Smooth muscle cell of the brain vasculature (primary cell): ENCODE results near the gene RNASET2.

Experiments
- DNase-seq: peaks from one replicate; pipeline ENCODE4 v3.0.0-alpha.2; 2012; ENCODE audit warnings: low read depth, low spot score

RNASET2 gene, protein sequence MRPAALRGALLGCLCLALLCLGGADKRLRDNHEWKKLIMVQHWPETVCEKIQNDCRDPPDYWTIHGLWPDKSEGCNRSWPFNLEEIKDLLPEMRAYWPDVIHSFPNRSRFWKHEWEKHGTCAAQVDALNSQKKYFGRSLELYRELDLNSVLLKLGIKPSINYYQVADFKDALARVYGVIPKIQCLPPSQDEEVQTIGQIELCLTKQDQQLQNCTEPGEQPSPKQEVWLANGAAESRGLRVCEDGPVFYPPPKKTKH

DNA sequence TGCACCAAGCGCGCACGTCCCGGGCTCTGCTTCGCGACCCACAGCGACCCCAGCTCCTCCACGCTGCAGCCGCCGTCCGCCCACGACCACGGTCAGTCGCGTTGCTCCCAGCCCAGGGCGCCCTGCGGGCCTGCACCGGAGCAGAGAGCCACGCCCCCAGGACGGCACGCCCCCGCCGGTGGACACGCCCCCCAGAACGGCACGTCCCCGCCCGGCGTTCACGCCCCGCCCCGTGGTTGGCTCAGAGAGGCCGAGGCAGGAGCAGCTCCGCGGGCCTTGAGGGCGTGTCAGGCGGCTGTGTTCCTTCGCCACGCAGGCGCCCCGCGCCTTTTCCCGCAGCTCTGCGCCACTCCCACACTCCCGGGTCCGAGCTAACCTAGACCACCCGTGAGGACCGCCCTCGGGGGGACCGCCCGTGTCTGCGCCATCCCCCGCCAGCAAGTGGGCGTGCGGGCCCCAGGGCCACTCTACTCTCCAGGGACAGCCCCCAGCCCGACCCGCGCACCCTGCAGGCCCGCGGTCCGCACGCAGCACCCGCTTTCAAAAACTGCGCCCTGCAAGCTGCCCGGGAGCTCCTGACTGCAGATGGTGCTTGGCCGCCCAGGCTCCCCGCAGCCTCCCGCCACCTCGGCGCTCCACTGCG, at the start of gene RNASET2:
TSS of gene RNASET2 (minus strand) at position 107 of the 643 bp plus-strand sequence. CDS start 368 bp downstream, outside the sequence.
- DNase-seq, result peak; percentile 55

- no peak for DNase-seq
Measured at GRCh38 chr6:167005350-167006159, 49.2 kb upstream of the RNASET2 start.

- no peak for DNase-seq
Measured at GRCh38 chr6:167000759-167001158, 44.4 kb upstream of the RNASET2 start.

DNA sequence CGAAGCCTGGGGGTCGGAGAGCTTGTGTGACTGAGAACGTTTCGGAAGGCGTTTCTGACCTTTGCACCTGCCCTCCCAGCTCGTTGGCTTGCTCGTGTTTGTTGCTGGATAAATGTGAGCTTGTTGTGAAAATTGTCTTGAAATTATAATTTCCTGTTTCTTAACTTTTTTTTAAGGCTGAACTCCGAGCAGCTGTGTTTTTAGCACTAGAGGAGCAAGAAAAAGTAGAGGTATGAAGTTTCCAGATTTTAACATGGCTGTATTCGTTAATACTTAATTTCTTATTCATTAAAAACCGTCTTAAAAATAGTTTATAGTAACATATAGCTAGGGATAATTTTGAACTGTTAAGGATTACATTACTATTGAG, 43.5 kb upstream of the RNASET2 start:
- no peak for DNase-seq

DNA sequence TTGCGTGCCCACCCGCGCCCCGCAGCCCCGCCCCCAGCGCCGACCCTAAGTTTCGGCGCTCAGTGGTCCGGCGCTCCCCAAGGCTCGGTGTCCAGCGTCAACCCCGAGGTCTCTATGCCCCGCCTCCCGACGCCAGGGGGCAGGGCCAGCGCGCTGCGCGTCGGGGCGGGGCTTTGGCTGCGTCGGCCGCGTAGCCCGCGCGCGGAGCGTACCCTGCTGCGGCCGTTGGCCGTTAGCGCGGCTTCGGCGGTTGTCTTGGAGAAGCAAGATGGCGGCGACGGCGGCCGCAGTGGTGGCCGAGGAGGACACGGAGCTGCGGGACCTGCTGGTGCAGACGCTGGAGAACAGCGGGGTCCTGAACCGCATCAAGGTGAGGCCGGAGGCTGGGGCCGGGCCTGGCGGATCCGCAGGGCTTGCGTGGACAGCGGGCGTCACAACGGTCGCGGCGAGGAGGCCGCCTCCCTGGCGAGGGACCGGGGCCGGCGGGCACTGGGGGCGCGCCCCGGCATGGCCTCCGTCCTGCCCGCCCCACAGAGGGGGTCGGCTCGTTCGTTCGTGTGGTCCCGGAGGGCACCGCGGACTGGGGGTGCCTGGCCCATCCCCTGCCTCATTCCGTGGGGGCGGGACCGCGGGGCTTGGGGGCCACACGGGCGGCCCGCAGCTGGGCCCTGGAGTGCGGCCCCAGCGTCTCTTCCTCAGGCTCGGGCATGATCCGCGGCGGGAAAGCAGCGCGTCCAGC, 43.0 kb upstream of the RNASET2 start, which contains the start of gene CEP43:
TSS of gene CEP43 (plus strand) at position 253 of the 739 bp plus-strand sequence. CDS start at position 269, 16 bp downstream.
- peak; percentile 95 for DNase-seq

DNA sequence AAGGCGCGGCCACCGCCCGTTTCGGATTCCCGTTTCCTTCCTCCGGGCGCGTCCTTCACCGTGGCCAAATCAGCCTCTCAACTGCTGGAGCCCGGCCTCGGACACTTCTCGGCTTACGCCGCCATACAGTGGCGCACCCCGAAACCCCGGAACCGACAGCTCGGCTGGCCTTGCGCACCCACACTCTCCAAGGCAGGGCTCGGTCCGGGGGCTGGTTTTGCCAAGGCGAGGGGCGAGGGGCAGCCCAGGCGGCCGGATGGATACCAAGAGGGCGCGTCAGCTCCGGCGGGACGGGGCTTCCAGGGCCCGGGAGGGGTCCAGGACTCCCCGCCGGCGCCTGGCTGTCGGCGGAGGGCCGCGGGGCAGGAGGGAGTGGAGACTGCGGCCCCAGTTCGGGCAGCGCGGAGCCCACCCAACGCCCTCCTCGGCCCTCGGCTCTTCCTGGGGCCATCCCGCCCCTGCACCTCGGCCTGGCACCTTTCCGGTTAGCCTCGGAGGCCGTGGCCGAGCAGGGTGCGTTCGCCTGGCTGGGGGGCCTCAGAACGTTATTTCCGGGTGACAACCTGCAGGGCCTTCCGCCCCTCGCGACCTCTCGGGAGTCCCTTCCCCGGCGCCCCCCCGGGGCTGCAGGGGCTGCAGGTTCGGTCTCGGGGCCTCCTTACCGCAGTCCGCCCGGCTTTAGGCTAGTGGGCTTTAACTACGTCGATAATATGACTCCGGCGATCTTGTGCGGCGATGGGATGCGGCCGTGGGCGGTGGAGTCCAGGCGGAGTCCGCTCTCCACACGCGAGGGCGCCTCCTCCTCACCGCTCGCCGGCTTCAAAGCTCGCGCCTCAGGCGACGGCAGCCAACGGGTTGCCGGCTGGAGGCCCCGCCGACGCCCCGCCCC, 42.1 kb upstream of the RNASET2 start:
- no peak for DNase-seq

DNA sequence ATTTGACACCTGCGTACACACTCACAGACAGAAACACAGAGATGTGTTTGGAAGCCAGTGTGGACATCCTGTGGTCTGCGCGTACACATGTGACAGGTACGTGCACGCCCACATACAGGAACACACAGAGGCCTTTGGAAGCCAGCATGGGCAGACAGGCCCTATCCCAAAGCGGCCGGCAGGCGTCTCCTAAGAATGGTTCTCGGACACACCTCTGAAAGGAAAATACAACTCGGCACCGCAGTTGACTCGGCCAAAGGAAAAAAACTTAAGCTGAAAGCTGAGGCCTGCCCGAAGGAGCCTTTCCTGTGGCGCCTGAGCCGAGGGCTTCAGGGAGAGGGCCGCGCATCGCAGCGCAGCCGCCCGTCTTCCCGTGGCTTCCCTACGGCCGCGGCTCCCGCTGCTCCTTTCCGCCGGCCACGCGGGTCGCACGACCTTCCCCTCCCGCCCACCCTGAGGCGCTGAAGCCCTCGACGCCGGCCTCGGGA, 41.5 kb upstream of the RNASET2 start:
- peak; percentile 43 for DNase-seq

DNA sequence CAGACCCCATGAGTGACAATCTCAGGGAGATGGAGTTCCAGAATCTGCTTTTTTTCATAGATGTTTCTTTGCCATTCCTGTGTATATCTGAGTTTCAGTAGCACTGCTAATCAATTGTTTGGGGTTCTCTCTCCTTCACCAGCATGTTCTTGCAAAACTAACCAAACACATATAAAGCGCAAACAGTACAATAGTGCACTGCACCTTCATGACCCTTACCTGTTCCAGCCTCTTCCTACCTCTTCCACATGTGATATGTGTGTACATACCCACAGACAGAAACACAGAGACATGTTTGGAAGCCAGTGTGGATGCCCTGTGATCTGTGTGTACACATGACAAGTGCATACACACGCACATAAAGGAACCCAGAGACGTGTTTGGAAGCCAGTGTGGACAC, 41.0 kb upstream of the RNASET2 start:
- no peak for DNase-seq

DNA sequence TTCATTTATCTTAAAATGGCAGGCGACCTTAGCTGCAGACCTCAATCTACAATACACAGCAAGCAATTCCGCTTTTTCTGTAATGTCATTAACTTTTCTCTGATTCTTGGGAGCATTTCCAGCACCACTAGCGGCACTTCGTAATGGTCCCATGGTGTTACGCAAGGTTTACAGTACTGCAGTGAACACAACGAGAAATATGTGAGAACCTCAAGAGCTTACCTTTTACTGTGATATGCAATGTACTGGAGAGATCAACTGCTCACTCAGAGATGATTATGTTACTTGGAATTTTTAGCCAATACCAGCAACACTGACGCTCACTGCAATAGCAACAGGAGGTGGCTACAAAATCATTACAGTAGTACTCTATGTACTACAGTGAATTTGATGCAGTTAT, 40.1 kb upstream of the RNASET2 start:
- DNase-seq, result no peak

DNA sequence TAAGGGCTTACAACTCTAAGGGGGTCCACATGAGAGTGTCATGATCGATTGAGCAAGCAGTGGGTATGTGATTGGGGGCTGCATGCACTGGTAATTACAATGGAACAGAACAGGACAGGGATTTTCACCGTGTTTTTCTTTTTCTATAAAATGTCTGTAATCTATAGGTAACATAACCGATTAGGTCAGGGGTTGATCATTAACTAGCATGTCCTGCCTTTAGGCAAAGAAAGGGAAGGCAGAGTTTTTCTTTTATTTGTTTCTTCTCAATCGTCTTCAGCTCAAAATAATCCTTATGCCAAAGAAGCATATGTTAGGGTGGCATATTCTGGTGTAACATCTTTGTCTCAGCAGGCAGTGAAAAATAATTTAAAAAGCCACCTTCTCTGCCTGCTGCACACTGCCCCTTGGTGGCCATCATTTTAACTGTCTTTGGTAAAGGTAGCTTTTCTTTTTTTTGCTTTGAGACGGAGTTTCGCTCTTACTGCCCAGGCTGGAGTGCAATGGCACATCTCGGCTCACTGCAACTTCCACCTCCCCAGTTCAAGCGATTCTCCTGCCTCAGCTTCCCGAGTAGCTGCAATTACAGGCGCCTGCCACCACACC, 33.2 kb upstream of the RNASET2 start:
- peak; percentile 10 for DNase-seq

GRCh38 chr6:166988674-166989201, 32.4 kb upstream of the RNASET2 start:
- no peak for DNase-seq

GRCh38 chr6:166987930-166988329, 31.6 kb upstream of the RNASET2 start:
- DNase-seq, result no peak

GRCh38 chr6:166987448-166987847, 31.1 kb upstream of the RNASET2 start:
- no peak for DNase-seq

- no peak for DNase-seq
Measured at GRCh38 chr6:166980738-166981137, 24.4 kb upstream of the RNASET2 start.

GRCh38 chr6:166977621-166978525, 21.5 kb upstream of the RNASET2 start:
- no peak for DNase-seq

GRCh38 chr6:166976636-166977035, 20.3 kb upstream of the RNASET2 start:
- DNase-seq, result no peak

GRCh38 chr6:166972101-166972500, 15.8 kb upstream of the RNASET2 start:
- DNase-seq, result no peak

DNA sequence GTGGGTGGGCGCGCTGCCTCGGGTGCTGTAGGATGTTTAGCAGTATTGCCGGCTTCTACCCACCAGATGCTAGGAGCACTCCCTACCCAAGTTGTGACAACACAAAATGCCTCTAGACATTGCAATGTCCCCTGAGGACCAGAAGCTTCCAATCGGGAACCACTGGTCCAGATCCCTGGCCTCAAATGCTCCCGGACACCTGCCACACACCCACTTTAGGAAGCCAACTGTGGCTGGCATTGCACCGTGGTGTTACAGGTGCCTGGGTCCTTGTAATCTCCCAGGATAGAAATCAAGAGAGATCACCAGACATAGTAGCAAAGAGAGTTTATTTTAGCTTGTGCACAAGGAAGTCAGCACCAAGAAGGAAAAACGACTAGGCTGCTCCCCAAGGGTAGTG, 14.9 kb upstream of the RNASET2 start:
- DNase-seq, result no peak

- DNase-seq, result no peak
Measured at GRCh38 chr6:166970776-166971175, 14.4 kb upstream of the RNASET2 start.
